Measurements from ENCODE around the gene AP1B1.

Gene AP1B1

DNA sequence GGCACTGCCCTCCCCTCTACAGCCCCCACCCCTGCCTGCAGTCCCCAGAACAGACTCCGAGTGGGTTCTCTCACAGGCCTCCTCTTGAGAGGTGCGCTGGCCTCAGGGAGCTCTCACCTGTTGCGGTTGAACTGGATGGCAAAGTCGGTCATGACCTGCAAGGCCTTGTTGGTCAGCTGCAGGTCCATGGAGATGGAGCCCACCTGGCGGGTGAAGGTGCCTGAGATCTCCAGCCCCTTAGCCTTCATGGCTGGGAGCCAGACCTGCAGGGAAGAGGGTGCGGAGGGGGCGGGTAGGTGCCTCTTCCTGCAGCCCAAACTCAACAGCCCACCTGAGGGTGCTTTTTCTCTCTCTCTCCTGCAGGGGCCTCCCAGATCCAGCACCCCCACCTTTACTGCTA, 54.2 kb downstream of the AP1B1 start:
- in situ Hi-C loops (cut with MboI; ENCODE audit: low sequenced_read_pairs), result no loop called here

- in situ Hi-C loops (cut with MboI; ENCODE audit: low sequenced_read_pairs), result no loop called here
Measured at GRCh38 chr22:29332886-29333496, 55.4 kb downstream of the AP1B1 start.

GRCh38 chr22:29331658-29332300, 56.6 kb downstream of the AP1B1 start:
- in situ Hi-C loops (cut with MboI; ENCODE audit: low sequenced_read_pairs), result no loop called here

DNA sequence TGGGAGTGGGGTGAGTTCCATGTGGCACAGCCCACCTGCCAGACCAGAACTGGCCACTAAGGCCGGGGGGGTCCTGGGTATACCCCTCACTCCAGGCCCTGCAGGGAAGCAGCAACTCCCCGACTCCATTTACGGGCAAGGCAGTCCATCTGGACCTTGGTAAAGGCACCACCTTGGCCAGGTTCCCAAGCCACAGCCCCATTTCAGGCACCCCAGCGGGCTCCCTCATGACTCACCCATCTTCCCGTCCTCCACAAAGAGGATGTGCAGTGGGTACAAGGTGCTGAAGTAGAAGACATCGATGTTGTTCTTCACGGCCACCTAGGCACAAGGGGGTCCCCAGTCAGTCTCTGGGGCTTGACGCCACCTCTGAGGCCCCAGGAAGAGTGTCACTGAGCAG, 57.2 kb downstream of the AP1B1 start:
- in situ Hi-C loops (cut with MboI; ENCODE audit: low sequenced_read_pairs), result no loop called here

DNA sequence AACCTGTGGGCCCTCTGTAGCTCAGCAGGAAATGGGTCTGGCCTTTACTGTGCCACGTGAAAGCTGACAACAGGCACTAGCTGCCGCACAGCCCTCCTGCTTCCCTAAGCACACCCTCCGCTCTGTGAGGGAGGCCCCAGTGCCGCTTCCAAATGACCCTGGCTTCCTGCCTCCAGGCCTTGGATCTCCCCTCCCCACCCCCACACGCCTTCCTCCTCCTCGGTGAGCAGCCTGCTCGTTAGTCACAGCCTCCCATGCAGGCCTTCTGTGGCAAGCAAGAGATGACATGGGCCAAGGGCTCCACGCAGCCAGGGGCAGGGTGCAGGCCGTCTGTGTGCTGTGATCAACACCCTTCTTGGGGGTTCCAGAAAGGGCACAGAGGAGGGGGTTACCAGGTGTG, 57.6 kb downstream of the AP1B1 start:
- in situ Hi-C loops (cut with MboI; ENCODE audit: low sequenced_read_pairs), result no loop called here

GRCh38 chr22:29330291-29330690, 58.1 kb downstream of the AP1B1 start:
- in situ Hi-C loops (cut with MboI; ENCODE audit: low sequenced_read_pairs), result no loop called here

- in situ Hi-C loops (cut with MboI; ENCODE audit: low sequenced_read_pairs), result no loop called here
Measured at GRCh38 chr22:29329581-29329980, 58.8 kb downstream of the AP1B1 start.

DNA sequence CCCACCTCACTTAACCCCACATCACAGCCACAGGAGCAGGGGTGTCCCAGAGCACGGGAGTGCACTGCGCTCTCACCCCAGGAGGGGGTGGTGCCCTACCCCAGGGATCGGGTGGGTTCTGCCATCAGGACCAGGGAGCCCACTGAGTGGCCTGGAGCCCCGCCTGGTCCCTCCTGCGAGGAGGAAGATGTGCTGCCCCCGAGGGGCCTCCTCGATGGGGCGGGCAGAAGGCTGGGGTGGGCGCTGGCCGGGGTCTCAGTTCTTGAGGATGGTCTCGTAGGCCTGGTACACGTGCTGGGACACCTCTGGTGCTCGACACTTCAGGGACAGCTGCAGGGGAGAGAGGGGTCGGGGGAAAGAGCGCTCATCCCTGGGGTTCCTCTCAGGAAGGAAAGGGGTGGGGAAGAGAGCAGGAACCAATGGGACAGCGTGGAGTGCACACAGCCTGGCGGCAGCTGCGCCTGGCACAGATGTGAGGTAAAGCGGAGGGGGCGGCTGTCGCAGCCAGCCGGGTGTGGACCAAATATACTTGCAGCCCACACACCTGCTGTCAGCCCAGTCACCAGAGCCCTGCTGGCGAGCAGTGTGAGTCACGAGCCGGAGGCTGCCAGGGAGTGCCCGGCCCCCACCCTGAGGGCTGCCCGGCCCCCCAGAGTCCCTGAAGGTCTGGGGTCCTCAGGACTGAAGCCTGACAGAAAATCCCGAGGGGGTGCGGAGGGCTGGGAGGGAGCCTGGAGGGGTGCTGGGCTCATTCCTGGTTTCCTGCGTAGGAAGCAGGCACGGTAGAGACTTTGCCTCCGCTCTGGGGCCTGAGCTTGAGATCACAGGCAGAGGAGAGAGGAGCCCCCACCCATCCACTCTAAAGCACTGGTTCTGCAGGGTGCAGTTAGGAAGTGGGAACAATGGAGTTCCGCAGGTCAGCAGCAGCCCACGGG, 59.5 kb downstream of the AP1B1 start:
- in situ Hi-C loops (cut with MboI; ENCODE audit: low sequenced_read_pairs), result no loop called here

DNA sequence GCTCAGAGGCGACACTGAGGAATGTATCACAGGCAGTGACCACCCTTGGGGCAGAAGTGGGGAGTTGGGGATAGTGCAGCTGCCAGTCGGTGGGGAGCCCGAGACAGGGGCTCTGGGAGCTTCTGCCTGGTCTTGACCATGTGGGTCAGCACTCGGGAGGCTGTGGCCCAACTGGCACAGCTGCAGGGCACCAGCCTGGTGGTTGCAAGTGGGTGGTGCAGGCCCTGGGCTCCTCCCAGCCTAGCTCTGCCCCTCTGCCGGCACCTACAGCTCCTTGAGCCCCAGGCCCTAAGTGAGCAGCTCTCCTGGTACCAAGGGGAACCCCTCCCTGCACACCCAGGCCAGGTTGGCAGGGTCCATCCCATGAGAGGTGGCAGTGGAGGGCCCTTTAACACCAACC, 60.3 kb downstream of the AP1B1 start:
- in situ Hi-C loops (cut with MboI; ENCODE audit: low sequenced_read_pairs), result no loop called here

GRCh38 chr22:29327089-29327764, 61.1 kb downstream of the AP1B1 start:
- in situ Hi-C loops (cut with MboI; ENCODE audit: low sequenced_read_pairs), result no loop called here

- in situ Hi-C loops (cut with MboI; ENCODE audit: low sequenced_read_pairs), result no loop called here
Measured at GRCh38 chr22:29326481-29326880, 61.9 kb downstream of the AP1B1 start.

GRCh38 chr22:29325785-29326315, 62.5 kb downstream of the AP1B1 start:
- in situ Hi-C loops (cut with MboI; ENCODE audit: low sequenced_read_pairs), result no loop called here

GRCh38 chr22:29325356-29325755, 63.0 kb downstream of the AP1B1 start:
- in situ Hi-C loops (cut with MboI; ENCODE audit: low sequenced_read_pairs), result no loop called here

DNA sequence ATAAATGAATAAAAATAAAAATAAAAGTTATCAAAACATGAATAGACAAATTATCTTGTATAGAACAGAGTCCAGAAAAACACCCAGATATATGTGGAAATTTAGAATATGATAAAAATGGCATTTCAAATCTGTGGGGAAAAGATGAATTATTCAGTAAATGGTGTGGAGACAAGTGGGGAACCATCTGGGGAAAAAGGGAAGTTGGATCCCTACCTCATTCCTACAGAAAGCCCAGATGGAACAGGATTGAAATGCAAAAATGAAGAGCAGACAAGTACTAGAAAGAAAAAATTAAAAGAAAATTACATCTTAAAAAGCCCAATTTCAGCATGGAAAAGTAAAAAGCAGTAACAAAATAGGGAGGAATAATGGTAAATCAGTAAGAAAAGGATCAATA, 64.7 kb downstream of the AP1B1 start:
- in situ Hi-C loops (cut with MboI; ENCODE audit: low sequenced_read_pairs), result no loop called here

DNA sequence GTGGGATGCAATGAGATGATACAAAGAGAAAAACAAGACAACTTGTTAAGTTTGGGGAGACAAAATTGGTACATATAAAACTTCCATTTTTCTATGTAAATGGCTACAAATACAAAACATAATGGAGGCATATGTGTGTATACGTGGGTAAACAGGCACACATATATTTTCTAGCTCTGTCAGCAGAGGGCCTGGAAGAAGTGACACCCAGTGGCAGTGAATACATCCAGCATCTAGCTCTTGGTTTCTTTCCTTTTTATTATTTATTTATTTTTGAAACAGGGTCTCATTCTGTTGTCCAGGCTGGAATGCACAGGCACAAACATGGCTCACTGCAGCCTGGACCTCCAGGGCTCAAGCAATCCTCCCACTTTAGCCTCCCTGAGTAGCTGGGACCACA, 67.8 kb downstream of the AP1B1 start:
- in situ Hi-C loops (cut with MboI; ENCODE audit: low sequenced_read_pairs), result no loop called here

- in situ Hi-C loops (cut with MboI; ENCODE audit: low sequenced_read_pairs), result no loop called here
Measured at GRCh38 chr22:29319072-29319471, 69.3 kb downstream of the AP1B1 start.

- in situ Hi-C loops (cut with MboI; ENCODE audit: low sequenced_read_pairs), result no loop called here
Measured at GRCh38 chr22:29317827-29318454, 70.4 kb downstream of the AP1B1 start.

GRCh38 chr22:29316141-29316828, 72.1 kb downstream of the AP1B1 start:
- in situ Hi-C loops (cut with MboI; ENCODE audit: low sequenced_read_pairs), result no loop called here

DNA sequence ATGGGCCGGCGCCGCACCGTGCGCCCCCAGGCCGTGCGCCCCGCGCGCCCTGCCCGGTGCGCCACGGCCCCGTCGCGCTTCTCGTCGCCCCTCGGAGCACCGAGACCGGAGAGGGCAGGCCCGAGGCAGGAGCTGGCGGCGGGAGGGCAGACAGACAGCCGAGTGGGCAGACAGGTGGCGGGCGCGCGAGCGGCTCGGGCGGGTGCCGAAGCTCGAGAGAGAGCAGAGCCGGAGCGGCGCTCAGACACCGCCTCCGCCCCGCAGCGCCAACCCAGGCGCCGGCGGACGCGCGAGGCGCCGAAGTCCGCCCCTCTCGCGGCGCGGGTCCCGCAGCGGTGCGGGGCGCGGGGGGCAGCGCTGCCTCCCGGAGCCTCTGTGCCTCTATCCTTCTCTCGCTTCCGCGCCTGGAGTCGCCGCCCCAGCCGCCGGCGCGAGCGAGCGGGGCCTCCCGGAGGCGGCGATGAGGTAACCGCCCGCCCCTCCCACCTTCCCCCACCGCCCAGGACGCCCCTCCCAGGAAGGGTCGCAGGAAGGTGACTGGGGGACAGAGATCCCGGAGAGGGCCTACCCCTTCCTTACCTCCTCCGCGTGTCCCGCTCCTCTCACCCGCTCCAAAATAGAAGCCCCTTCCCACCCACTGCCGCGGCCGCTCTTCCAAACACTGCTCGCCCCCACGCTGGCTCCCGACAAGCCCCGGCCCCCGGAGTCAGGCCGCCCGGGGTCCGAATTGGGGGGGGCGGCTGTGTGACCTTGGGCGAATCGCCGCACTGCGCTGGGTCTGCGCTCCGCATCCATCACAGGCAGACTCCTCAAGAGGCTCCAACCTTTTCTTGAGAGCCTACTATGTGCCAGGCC, 72.9 kb downstream of the AP1B1 start, which contains the start of gene RASL10A:
TSS of gene RASL10A (minus strand) at position 412 of the 855 bp plus-strand sequence. CDS start 451 bp downstream, outside the sequence.
- in situ Hi-C loops (cut with MboI; ENCODE audit: low sequenced_read_pairs), result no loop called here

Measured in hTERT RPE-1 (cell line).